Endodermal cell (in vitro differentiated cells): ENCODE data around the gene SCARB2. TPM values are rescaled to one million over a fixed set of nuclear protein-coding genes. Genes with fewer than 3 reads are reported as not detected.

Experiments used
- DNase-seq: peaks from one replicate; pipeline ENCODE4 v3.0.0-alpha.2; 2017
- H3K27ac ChIP-seq: 2 replicates; pipeline ENCODE4 v1.5.1; 2013; ENCODE audit warnings: mild to moderate bottlenecking, low read depth, low read length, moderate library complexity
- H3K27me3 ChIP-seq: 2 replicates; pipeline ENCODE4 v1.6.1; 2013; ENCODE audit warnings: mild to moderate bottlenecking, low read length, moderate library complexity; ENCODE audit not compliant: insufficient read depth, control insufficient read depth, poor library complexity, severe bottlenecking
- H3K36me3 ChIP-seq: 2 replicates; pipeline ENCODE4 v1.7.0; 2013; ENCODE audit warnings: mild to moderate bottlenecking, low read length, moderate library complexity; ENCODE audit not compliant: control insufficient read depth, insufficient read depth
- H3K4me1 ChIP-seq: one replicate; pipeline ENCODE4 v1.7.0; 2013; ENCODE audit warnings: low read length; ENCODE audit not compliant: control insufficient read depth, insufficient read depth
- H3K4me3 ChIP-seq: 2 replicates; pipeline ENCODE4 v1.5.1; 2013; ENCODE audit warnings: mild to moderate bottlenecking, low read length, moderate library complexity
- H3K9ac ChIP-seq: 2 replicates; pipeline ENCODE4 v1.6.1; 2013; ENCODE audit warnings: mild to moderate bottlenecking, low read length, moderate library complexity; ENCODE audit not compliant: poor library complexity, severe bottlenecking; ENCODE audit errors: extremely low read depth
- H3K9me3 ChIP-seq: 2 replicates; pipeline ENCODE4 v1.6.1; 2013; ENCODE audit warnings: mild to moderate bottlenecking, low read length, moderate library complexity; ENCODE audit not compliant: control insufficient read depth
- H3K27ac Mint-ChIP-seq: 2 replicates; pipeline ENCODE4 v1.8.0; 2020; ENCODE audit warnings: mixed read lengths
- H3K27me3 Mint-ChIP-seq: 2 replicates; pipeline ENCODE4 v1.8.0; 2021; ENCODE audit warnings: mild to moderate bottlenecking, mixed read lengths; ENCODE audit not compliant: insufficient read depth
- H3K36me3 Mint-ChIP-seq: 2 replicates; pipeline ENCODE4 v1.8.0; 2020; ENCODE audit warnings: low read depth, mixed read lengths
- H3K4me1 Mint-ChIP-seq: 2 replicates; pipeline ENCODE4 v1.8.0; 2020; ENCODE audit warnings: mixed read lengths
- H3K4me3 Mint-ChIP-seq: 2 replicates; pipeline ENCODE4 v1.8.0; 2020; ENCODE audit warnings: mild to moderate bottlenecking, moderate library complexity, mixed read lengths
- H3K9me3 Mint-ChIP-seq: 2 replicates; pipeline ENCODE4 v1.8.0; 2020; ENCODE audit warnings: mild to moderate bottlenecking, mixed read lengths
- CTCF ChIP-seq: fragments of 200-600 bp; sonication (generic); conservative IDR thresholded peaks from 2 replicates; pipeline ENCODE4 v1.5.0; 2021; ENCODE audit warnings: antibody characterized with exemption, mild to moderate bottlenecking
- WGBS, 2 experiments: methylation state at CpG; one replicate each; pipeline versions ENCODE4 v1.1.5 to v1.1.7; 2013; ENCODE audit warnings: missing lambda C conversion rate in 2 of 2, mixed read lengths in 1 of 2; ENCODE audit not compliant: insufficient coverage in 1 of 2, insufficient read length in 1 of 2; 5-methylcytosine and 5-hydroxymethylcytosine counted together
- total RNA-seq, 2 donors: library from RNA; stranded (reverse); fragmentation: NEBNext Ultra II Directional in 1 of 2; extraction: Animal tissue kit (Norgen Biotek cat#: 25700) in 1 of 2; gene quantifications; 2 replicates in 1 of 2; 3 replicates in 1 of 2; pipeline ENCODE4 v1.2.1, GENCODE V29; 2021

SCARB2 gene
- total RNA-seq, 2 donors from 2014 or later, result 45.8 to 78.5 TPM

GRCh38 chr4:76197971-76198410 is 15.6 kb downstream of the SCARB2 start:
- 90% methylated on average over 5 of the region's 5 CpGs; no CpG with 5 or more reads in 1 of the 2 experiments for WGBS, 2 experiments
- no peak for DNase-seq
- Histone ChIP-seq H3K4me3 (no peak overlapping the region), H3K27me3 (no peaks in the 10 kb centered on the region), H3K4me1 (no peaks in the 10 kb centered on the region), H3K9me3 (peaks cover 6% of the 10 kb centered on the region), H3K27ac (peak overlapping the region; percentile 90), H3K36me3 (peaks cover 2% of the 10 kb centered on the region), H3K9ac (no peak overlapping the region)
- H3K9me3 Mint-ChIP-seq, result peaks cover 10% of the 10 kb centered on the region
- peak overlapping the region; percentile 26 for H3K27ac Mint-ChIP-seq
- H3K4me1 Mint-ChIP-seq, result peaks cover 9% of the 10 kb centered on the region
- H3K27me3 Mint-ChIP-seq, result no peaks in the 10 kb centered on the region
- no peak for TF ChIP-seq CTCF
- H3K4me3 Mint-ChIP-seq, result no peak overlapping the region
- peaks cover 26% of the 10 kb centered on the region for H3K36me3 Mint-ChIP-seq

- Histone ChIP-seq H3K4me1 (no peaks in the 10 kb centered on the region), H3K27ac (peak overlapping the region; percentile 90), H3K36me3 (peaks cover 10% of the 10 kb centered on the region), H3K4me3 (no peak overlapping the region), H3K9ac (no peak overlapping the region), H3K9me3 (peaks cover 14% of the 10 kb centered on the region), H3K27me3 (no peaks in the 10 kb centered on the region)
- peaks cover 18% of the 10 kb centered on the region for H3K9me3 Mint-ChIP-seq
- peaks cover 9% of the 10 kb centered on the region for H3K4me1 Mint-ChIP-seq
- DNase-seq, result no peak
- H3K36me3 Mint-ChIP-seq, result peaks cover 34% of the 10 kb centered on the region
- TF ChIP-seq CTCF, result no peak
- no peak overlapping the region for H3K27ac Mint-ChIP-seq
- WGBS, 2 experiments, result 87 to 91% methylated on average over 3 to 10 of the region's 10 CpGs
- H3K27me3 Mint-ChIP-seq, result no peaks in the 10 kb centered on the region
- no peak overlapping the region for H3K4me3 Mint-ChIP-seq
These were observed 16.4 kb downstream of the SCARB2 start for GRCh38 chr4:76197031-76197743.

DNA sequence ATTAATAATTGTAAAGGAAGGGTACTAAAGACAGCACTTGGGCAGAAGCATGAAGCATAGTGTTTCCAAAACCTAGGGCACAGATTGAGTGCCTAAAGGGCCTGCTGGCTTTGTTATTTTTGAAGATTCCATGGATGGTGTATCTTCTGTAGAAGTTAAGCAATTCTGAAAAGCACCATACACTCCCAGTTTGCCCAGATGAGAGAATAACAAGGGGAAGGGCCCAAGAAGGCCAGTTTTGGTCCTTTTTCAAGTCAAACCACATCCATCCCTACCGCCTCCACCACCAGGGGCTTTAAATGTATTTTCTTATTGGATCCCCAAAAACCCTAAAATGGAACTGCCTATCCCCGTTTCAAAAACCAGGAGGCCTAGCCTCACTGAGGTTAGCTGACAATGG is 17.2 kb downstream of the SCARB2 start:
- no peak overlapping the region for H3K4me3 Mint-ChIP-seq
- 96 to 100% methylated on average over 1 to 2 of the region's 2 CpGs for WGBS, 2 experiments
- peaks cover 42% of the 10 kb centered on the region for H3K36me3 Mint-ChIP-seq
- H3K9me3 Mint-ChIP-seq, result peaks cover 23% of the 10 kb centered on the region
- H3K9me3 ChIP-seq, result peaks cover 19% of the 10 kb centered on the region
- no peak for TF ChIP-seq CTCF
- H3K4me1 Mint-ChIP-seq, result peaks cover 9% of the 10 kb centered on the region
- no peak overlapping the region for H3K27ac ChIP-seq
- no peak overlapping the region for H3K9ac ChIP-seq
- no peak overlapping the region for H3K4me3 ChIP-seq
- peaks cover 15% of the 10 kb centered on the region for H3K36me3 ChIP-seq
- DNase-seq, result no peak
- no peaks in the 10 kb centered on the region for H3K4me1 ChIP-seq
- no peaks in the 10 kb centered on the region for H3K27me3 Mint-ChIP-seq
- H3K27ac Mint-ChIP-seq, result no peak overlapping the region
- H3K27me3 ChIP-seq, result no peaks in the 10 kb centered on the region
